ENCODE data around the gene ASRGL1.

DNA sequence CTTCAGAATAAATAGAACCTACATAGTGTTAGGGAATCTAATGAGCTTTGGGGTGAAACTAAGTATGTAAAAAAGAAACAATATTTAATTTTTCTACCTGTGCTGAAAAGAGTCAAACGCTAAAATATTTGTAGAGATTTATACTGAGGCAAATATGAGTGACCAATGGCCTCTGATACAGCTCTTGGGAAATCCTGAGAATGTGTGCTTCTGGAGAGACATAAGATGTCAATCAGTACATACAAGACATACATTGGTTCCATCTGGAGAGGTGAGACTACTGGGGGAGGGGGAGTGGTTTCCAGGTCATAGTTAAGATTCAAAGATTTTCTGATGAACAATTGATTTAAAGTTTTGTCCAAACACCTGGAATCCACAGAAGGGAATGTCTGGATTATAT lies 970 bp downstream of the ASRGL1 start:
- TF ChIP-seq KDM1A (IDR thresholded peaks at IDR 0.05; ENCODE audit: low read depth) (no peak), CTCF (IDR thresholded peaks at IDR 0.05) (no peak), SREBF2 (IDR thresholded peaks at IDR 0.05) (no peak), RARB (CRISPR knock-in tag; IDR thresholded peaks at IDR 0.05) (no peak), EP300 (IDR thresholded peaks at IDR 0.05) (no peak), KDM5A (IDR thresholded peaks at IDR 0.05) (no peak), RAD21 (conservative IDR thresholded peaks at IDR 0.05 in 1 of 2, IDR thresholded peaks at IDR 0.05 in 1 of 2) (no peak)
- TF ChIP-seq, protein P1, sequence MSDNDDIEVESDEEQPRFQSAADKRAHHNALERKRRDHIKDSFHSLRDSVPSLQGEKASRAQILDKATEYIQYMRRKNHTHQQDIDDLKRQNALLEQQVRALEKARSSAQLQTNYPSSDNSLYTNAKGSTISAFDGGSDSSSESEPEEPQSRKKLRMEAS (IDR thresholded peaks at IDR 0.05), result no peak

Data from A549 (cell line).